Fibroblast of lung (primary cell): Measurements from ENCODE around the gene RELA. TPM values are rescaled to one million over a fixed set of nuclear protein-coding genes. Genes with fewer than 3 reads are reported as not detected.

Experiments
- DNase-seq, 2 donors: peaks; one replicate each; pipeline versions ENCODE4 v3.0.0 to v3.0.0-alpha.2; 2010; ENCODE audit warnings: low read depth in 2 of 2
- H2AFZ ChIP-seq: 2 replicates; pipeline ENCODE4 v1.5.1; 2012; ENCODE audit warnings: low read length, control low read depth, inconsistent platforms
- H3K27ac ChIP-seq: 2 replicates; pipeline ENCODE4 v1.5.1; 2011; ENCODE audit warnings: low read length, control low read depth; ENCODE audit not compliant: insufficient read depth
- H3K27me3 ChIP-seq: 2 replicates; pipeline ENCODE4 v1.5.1; 2011; ENCODE audit warnings: mild to moderate bottlenecking, low read length; ENCODE audit not compliant: control insufficient read depth, insufficient read depth
- H3K36me3 ChIP-seq: 2 replicates; pipeline ENCODE4 v1.5.1; 2011; ENCODE audit warnings: low read length; ENCODE audit not compliant: control insufficient read depth, insufficient read depth
- H3K4me1 ChIP-seq: 2 replicates; pipeline ENCODE4 v1.5.1; 2011; ENCODE audit warnings: low read length; ENCODE audit not compliant: control insufficient read depth, insufficient read depth; ENCODE audit errors: extremely low read depth
- H3K4me2 ChIP-seq: 2 replicates; pipeline ENCODE4 v1.5.1; 2011; ENCODE audit warnings: low read length, control low read depth; ENCODE audit not compliant: insufficient read depth; ENCODE audit errors: extremely low read depth
- H3K4me3 ChIP-seq, 4 experiments: fragments of 200-600 bp in 1 of 4; sonication (generic) in 1 of 4; replicated peaks in 1 of 4; 2 replicates each; pipeline ENCODE4 v1.5.1; 2011 to 2016; ENCODE audit warnings: low read length in 4 of 4, low read depth in 3 of 4, mild to moderate bottlenecking in 3 of 4, control low read depth in 2 of 4, inconsistent platforms in 1 of 4, mixed read lengths in 1 of 4; ENCODE audit not compliant: insufficient read depth in 1 of 4; ENCODE audit errors: control extremely low read depth in 1 of 4
- H3K79me2 ChIP-seq: 2 replicates; pipeline ENCODE4 v1.5.1; 2012; ENCODE audit warnings: mild to moderate bottlenecking, low read length, inconsistent platforms; ENCODE audit not compliant: control insufficient read depth, insufficient read depth
- H3K9ac ChIP-seq: 2 replicates; pipeline ENCODE4 v1.5.1; 2011; ENCODE audit warnings: mild to moderate bottlenecking, low read length, control low read depth; ENCODE audit not compliant: insufficient read depth
- H3K9me3 ChIP-seq: 2 replicates; pipeline ENCODE4 v1.5.1; 2012; ENCODE audit warnings: low read depth, low read length; ENCODE audit not compliant: control insufficient read depth, insufficient read depth
- H4K20me1 ChIP-seq: 2 replicates; pipeline ENCODE4 v1.5.1; 2011; ENCODE audit warnings: low read length; ENCODE audit not compliant: control insufficient read depth, insufficient read depth; ENCODE audit errors: extremely low read depth
- CTCF ChIP-seq, 2 donors: IDR thresholded peaks in 1 of 2; conservative IDR thresholded peaks in 1 of 2; 1 replicate in 1 of 2; 2 replicates in 1 of 2; pipeline ENCODE4 v1.5.1; 2011 to 2012; ENCODE audit warnings: low read length in 2 of 2, control low read depth in 1 of 2, inconsistent platforms in 1 of 2, low read depth in 1 of 2, mild to moderate bottlenecking in 1 of 2
- EZH2 ChIP-seq: IDR thresholded peaks from 2 replicates; pipeline ENCODE4 v1.5.1; 2012; ENCODE audit warnings: low read length, control low read depth, mild to moderate bottlenecking; ENCODE audit errors: missing control alignments
- polyA plus RNA-seq, 2 donors: library from polyadenylated mRNA; depleted of rRNA in 1 of 2; stranded (reverse) in 1 of 2; unstranded in 1 of 2; fragments of >200 nt; gene quantifications; 2 replicates each; pipeline ENCODE4 v1.2.1, GENCODE V29; 2011 to 2012; ENCODE audit warnings: missing spikeins in 1 of 2
- total RNA-seq: library from RNA; depleted of rRNA; stranded (reverse); fragments of >200 nt; gene quantifications from 2 replicates; pipeline ENCODE4 v1.2.1, GENCODE V29; 2014

Gene RELA
- total and polyA plus RNA-seq, 2 donors (not counting 1 experiment from before 2014, with no cell fraction given): 15.7 to 23.0 TPM

GRCh38 chr11:65623177-65623576 lies 39.5 kb downstream of the RELA start:
- Histone ChIP-seq H3K9ac (no peak overlapping the region), H3K4me3 (no peak overlapping the region), H3K27ac (no peak overlapping the region), H3K4me1 (no peaks in the 10 kb centered on the region), H2AFZ (no peak overlapping the region), H4K20me1 (no peaks in the 10 kb centered on the region), H3K79me2 (peaks cover 2% of the 10 kb centered on the region), H3K4me2 (no peak overlapping the region), H3K36me3 (peaks cover 45% of the 10 kb centered on the region), H3K27me3 (no peaks in the 10 kb centered on the region), H3K9me3 (no peaks in the 10 kb centered on the region)
- no peak for TF ChIP-seq CTCF (conservative IDR thresholded peaks at IDR 0.05 in 1 of 2, IDR thresholded peaks at IDR 0.05 in 1 of 2; ENCODE audit: low read depth in 1 of 2, low read length in 2 of 2)
- no peak for TF ChIP-seq EZH2
- no peak for DNase-seq

- Histone ChIP-seq H4K20me1 (no peaks in the 10 kb centered on the region), H3K4me3 (no peak overlapping the region), H3K9ac (no peak overlapping the region), H3K27me3 (no peaks in the 10 kb centered on the region), H3K27ac (no peak overlapping the region), H3K79me2 (peaks cover 11% of the 10 kb centered on the region), H3K9me3 (no peaks in the 10 kb centered on the region), H3K36me3 (peaks cover 48% of the 10 kb centered on the region), H3K4me1 (peaks cover under 1% of the 10 kb centered on the region), H3K4me2 (no peak overlapping the region), H2AFZ (no peak overlapping the region)
- TF ChIP-seq CTCF (conservative IDR thresholded peaks at IDR 0.05 in 1 of 2, IDR thresholded peaks at IDR 0.05 in 1 of 2; ENCODE audit: low read depth in 1 of 2, low read length in 2 of 2) (no peak), EZH2 (no peak)
- DNase-seq: no peak
These were observed 40.7 kb downstream of the RELA start for GRCh38 chr11:65622011-65622410.

- Histone ChIP-seq H3K36me3 (peaks cover 44% of the 10 kb centered on the region), H3K9me3 (no peaks in the 10 kb centered on the region), H3K4me1 (peaks cover 6% of the 10 kb centered on the region), H3K27me3 (no peaks in the 10 kb centered on the region), H2AFZ (no peak overlapping the region), H3K79me2 (peaks cover 17% of the 10 kb centered on the region), H3K4me3 (no peak overlapping the region), H3K9ac (no peak overlapping the region), H3K27ac (no peak overlapping the region), H4K20me1 (no peaks in the 10 kb centered on the region), H3K4me2 (no peak overlapping the region)
- no peak for DNase-seq
- TF ChIP-seq CTCF (conservative IDR thresholded peaks at IDR 0.05 in 1 of 2, IDR thresholded peaks at IDR 0.05 in 1 of 2; ENCODE audit: low read depth in 1 of 2, low read length in 2 of 2) (no peak), EZH2 (no peak)
These were observed 41.3 kb downstream of the RELA start for GRCh38 chr11:65621460-65621859.
